HG03135 (cell line): ENCODE measurements around the gene CD274.
"Not testable (repeated sequence)": the region's sequence is repeated elsewhere in the genome, so short reads cannot be mapped to it uniquely, and the experiment has no call there.

Experiments
- ATAC-seq: cut with Tn5 transposase; IDR thresholded peaks from one replicate; pipeline ENCODE4 v1.9.1; 2021; ENCODE audit warnings: mild to moderate bottlenecking, moderate library complexity; ENCODE audit not compliant: unreplicated experiment

CD274 gene

DNA sequence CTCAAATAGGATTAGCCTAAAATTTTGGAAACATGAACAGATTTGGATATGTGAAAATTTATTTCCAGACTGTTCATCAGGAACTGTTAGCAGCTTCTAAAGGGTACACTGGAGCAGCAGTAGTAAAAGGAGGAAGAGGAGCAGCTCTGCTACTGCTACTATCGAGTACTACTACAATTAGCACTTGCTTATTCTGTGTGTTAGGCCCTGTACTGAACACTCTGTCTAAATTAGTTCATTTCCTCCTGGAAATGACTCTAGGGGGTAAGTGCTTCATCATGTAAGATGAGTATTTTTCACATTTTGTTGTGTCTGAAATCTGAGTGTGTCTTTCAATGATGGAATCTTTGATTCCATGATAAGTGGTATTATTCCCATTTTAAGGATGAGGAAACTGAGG lies 9.8 kb downstream of the CD274 start:
- no peak for ATAC-seq

DNA sequence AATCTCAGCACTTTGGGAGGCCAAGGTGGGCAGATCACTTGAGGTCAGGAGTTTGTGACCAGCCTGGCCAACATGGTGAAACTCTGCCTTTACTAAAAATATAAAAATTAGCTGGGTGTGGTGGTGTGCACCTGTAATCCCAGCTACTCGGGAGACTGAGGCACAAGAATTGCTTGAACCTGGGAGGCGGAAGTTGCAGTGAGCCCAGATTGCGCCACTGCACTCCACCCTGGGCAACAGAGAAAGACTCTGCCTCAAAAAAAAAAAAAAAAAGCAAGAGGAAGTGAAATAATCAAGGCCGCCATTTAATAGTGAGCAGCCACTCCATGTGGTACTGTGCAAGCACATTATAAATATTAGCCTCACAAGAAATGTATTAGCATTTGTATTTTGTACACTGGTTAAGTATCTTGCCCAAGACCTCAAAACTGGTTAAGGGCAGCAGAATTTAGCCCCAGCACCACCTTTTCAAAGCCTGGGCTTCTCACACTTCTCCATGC lies 14.5 kb downstream of the CD274 start:
- ATAC-seq, result not testable (repeated sequence)

DNA sequence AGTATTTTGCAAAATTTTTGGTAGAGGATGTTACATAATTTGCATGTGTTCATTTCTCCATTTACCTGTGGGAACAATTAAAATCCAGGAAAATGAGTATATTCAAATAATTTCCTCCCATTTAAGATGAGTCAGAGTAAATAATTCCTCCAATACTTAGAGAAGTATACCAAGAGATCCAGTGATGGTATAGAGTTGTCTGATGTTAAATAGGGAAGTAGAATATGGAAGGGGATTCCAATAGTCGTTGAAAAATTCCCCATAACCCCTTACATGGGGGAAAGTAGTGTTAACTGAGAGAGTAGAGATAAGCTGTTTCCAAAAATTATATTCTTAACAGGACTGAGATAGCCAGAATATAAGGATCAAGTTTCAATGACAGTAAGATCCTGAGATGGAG lies 15.7 kb downstream of the CD274 start:
- ATAC-seq, result no peak

DNA sequence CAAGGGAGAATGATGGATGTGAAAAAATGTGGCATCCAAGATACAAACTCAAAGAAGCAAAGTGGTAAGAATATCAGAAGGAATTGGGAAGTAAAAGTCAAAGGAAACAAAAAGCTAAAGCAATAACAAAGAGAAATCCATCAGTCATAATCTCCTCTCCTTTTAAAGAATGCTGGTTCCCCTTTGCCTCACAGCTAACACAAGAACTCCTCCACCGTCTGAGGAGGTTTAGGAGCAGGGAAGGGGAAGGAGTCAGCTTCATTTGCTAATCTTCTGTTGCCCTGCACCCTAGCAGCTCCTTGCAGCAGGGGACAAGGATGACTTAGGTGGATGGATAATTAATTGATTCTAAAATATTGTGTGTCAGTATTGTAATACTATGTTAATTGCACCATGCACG lies 16.4 kb downstream of the CD274 start:
- ATAC-seq, result no peak

DNA sequence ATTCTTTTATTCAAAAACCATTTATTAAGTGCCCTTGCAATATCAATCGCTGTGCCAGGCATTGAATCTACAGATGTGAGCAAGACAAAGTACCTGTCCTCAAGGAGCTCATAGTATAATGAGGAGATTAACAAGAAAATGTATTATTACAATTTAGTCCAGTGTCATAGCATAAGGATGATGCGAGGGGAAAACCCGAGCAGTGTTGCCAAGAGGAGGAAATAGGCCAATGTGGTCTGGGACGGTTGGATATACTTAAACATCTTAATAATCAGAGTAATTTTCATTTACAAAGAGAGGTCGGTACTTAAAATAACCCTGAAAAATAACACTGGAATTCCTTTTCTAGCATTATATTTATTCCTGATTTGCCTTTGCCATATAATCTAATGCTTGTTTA lies 18.5 kb downstream of the CD274 start:
- no peak for ATAC-seq

DNA sequence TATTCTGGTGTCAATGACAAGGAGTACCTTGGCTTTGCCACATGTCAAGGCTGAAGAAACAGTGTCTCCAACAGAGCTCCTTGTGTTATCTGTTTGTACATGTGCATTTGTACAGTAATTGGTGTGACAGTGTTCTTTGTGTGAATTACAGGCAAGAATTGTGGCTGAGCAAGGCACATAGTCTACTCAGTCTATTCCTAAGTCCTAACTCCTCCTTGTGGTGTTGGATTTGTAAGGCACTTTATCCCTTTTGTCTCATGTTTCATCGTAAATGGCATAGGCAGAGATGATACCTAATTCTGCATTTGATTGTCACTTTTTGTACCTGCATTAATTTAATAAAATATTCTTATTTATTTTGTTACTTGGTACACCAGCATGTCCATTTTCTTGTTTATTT lies 19.8 kb downstream of the CD274 start:
- no peak for ATAC-seq

DNA sequence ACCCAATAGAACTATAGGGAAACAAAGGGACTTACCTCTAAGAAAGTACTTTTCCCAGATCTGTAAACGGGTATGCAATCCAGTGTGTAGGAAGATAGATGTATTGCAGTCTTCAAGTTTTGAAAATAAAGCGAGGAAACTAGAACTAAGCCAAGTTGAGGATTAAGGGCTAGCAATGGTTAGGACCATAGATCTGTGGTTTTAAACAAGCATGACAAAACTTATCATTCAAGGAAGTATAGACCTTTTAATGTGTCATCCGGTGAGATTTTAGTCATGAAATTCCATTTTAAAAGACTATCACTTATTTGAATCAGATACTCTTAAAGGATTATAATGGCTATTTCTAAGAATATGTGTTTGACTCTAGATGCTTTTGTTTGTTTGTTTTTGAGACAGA lies 20.5 kb downstream of the CD274 start:
- ATAC-seq, result no peak

DNA sequence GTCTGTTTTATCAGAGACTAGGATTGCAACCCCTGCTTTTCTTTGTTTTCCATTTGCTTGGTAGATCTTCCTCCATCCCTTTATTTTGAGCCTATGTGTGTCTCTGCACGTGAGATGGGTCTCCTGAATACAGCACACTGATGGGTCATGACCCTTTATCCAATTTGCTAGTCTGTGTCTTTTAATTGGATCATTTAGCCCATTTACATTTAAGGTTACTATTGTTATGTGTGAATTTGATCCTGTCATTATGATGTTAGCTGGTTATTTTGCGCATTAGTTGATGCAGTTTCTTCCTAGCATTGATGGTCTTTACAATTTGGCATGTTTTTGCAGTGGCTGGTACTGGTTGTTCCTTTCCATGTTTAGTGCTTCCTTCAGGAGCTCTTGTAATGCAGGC lies 25.3 kb downstream of the CD274 start:
- not testable (repeated sequence) for ATAC-seq

DNA sequence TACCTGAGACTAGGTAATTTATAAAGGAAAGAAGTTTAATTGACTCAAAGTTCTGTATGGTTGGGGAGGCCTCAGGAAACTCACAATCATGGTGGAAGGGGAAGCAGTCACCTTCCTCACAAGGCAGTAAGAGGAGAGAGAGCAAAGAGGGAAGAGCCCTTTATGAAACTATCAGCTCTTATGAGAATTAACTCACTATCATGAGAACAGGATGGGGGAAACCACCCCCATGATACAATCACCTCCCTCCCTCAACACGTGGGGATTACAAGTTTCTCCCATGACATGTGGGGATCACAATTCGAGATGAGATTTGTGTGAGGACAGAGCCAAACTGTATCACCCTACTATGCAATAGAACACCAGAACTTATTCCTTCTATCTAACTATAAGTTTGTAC lies 27.9 kb downstream of the CD274 start:
- no peak for ATAC-seq

DNA sequence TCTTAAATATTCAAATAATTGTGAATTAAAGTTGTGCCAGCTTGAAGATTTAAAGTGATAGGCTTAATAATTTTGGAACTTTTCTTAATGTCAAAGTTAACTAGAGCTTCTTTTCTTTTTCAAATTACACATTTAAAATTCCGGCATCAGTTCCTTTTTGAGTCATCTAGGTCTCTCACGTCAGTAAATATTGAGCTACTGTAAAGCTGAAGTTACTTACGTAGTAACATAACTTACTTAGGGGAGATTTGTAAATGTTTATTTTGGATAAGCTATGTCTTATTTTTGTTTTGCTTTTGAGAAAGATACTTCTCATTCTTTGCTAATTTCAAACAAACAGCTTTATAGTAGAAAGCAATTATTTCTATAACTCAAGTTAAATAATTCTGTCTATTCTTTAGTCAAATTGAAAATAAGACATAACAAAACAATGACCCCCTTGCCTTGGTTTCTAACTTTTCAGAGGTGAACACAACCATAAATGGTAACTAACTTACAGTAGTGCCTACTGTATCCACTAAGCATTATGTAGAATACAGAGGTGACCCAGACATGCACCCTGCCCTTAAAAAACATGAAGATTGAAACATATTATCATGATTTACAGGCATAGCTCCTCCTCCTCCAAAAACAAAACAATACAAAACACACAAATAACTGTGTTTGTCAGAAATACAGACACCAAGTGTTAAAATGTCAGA lies 29.8 kb downstream of the CD274 start:
- no peak for ATAC-seq

DNA sequence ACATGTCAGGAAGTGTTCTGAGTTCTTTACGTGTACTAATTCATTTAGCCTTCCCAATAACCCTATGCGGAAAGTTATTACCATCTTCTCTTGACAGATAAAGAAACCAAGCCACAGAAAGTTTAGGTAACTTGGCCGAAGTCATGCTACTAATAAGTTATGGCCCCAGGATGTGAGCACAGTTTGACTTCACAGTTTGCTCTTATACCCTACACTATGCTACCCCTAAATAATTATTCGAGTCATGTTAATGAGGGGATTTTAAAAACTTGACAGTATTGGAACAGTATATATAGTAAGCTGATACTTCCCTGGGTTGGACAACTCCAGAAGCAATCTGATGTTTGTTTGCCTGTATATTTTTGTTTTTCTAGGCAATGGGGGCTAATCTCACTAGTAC lies 30.6 kb downstream of the CD274 start:
- no peak for ATAC-seq

DNA sequence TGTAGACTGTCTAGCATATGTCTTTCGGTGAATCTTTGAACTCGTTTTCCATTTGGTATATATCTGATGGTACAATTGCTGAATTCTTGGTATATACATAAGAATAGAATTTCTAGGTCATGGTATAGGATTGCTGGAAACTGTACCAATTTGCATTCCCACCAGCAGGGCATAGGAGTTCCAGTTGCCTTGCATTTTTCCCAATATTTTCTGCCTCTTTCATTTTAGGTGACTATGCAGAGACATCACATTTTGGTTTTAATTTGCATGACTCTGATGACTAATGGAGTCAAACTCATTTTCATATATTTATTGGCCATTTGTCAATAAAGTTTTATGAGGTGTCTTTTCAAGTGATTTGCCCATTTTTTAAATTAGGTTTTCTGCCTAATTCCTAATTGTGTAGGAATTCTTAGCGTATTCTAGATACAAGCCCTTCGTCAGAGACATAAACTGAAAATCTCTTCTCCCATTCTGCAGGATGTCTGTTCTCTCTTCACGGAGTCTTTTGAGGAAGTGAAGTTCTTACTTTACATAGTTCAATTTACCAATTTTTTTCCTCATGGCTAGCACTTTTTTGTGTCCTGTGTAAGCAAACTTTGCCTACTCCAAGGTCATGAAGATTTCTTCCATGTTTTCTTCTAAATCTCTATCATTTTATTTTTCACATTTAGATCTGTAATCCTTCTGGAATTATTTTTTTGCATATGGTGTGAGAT lies 31.1 kb downstream of the CD274 start:
- ATAC-seq, result no peak

DNA sequence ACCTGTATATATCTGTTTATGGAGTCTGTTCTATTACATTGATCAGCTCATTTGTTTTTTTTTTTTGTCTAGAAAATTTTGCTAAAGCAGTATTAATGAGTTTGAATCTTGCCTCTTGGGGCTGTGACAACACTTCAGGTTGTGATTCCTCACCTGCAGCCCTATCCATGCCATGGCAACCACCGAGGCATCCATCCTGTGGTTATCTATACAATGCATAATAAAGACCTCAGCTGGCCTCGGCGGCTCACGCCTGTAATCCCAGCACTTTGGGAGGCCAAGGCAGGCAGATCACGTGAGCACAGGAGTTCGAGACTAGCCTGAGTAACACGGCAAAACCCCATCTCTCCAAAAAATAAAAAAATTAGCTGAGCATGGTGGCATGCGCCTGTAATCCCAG lies 31.9 kb downstream of the CD274 start:
- no peak for ATAC-seq

DNA sequence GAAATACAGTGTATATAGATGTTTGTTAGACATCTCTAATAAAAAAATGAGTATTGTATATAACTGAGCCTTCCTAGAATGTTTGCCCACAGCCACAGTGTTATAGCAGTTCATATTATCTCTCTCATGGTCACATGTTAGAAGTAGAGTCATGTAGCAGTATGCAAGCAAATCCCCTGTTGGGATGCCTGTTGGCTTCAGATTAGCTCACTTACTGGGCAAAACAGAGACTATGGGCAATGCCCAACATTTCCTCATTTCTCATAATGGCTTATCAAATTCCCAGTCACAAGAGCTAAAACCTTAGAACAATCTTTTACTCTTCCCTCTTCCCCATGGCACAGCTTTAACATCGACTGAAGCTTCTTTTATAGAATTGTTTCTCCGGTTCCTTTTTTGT lies 33.0 kb downstream of the CD274 start:
- ATAC-seq, result no peak

DNA sequence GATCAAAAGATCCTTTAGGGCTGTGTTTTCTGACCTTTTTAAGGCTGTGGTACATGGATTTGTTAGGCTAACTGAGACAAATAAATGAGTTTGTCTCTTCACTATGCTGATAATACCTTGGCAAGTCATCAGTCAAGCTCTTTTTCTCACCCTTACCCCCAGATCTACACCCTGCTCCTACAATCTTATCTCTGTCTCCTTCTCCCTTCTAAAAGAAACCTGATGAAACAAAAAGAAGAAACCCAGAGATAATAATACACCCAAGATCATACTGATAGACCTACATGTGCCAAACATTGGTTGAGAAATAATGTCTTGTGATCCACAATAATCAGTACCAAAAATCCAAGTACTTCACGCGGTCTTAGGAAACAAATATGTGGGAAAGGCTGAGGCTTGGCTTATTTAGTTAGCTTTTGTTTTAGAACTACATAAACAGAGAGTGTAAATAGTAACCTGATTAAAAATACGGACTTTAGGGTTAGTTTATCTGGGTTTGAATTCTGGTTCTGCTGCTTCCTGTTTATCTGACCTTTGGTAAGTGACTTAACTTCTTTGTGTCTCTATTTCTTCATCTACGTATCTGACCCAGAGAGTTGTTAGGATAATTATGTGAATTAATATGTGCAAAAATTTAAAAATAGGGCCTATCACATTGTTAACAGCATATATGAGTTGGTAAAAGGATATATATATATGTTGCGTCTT lies 35.2 kb downstream of the CD274 start:
- no peak for ATAC-seq

DNA sequence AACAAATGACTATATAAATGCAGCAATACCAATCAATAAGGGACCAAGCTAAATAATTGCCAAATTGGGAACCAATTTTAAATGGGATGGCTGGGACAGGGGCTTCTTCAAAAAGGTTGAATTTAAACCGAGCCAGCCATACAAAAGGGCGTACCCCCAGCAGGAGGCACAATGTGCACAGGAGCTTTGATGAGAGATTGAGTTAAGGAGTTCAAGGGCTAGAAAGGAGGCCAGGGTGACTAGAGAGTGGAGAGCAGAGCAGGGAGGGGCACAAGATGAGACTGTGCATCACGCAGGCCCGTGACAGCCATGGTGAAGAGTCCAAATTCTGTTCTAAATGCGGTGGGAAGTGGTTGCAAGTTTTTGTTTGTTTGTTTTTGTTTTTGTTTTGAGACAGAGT lies 36.6 kb downstream of the CD274 start:
- ATAC-seq, result no peak

DNA sequence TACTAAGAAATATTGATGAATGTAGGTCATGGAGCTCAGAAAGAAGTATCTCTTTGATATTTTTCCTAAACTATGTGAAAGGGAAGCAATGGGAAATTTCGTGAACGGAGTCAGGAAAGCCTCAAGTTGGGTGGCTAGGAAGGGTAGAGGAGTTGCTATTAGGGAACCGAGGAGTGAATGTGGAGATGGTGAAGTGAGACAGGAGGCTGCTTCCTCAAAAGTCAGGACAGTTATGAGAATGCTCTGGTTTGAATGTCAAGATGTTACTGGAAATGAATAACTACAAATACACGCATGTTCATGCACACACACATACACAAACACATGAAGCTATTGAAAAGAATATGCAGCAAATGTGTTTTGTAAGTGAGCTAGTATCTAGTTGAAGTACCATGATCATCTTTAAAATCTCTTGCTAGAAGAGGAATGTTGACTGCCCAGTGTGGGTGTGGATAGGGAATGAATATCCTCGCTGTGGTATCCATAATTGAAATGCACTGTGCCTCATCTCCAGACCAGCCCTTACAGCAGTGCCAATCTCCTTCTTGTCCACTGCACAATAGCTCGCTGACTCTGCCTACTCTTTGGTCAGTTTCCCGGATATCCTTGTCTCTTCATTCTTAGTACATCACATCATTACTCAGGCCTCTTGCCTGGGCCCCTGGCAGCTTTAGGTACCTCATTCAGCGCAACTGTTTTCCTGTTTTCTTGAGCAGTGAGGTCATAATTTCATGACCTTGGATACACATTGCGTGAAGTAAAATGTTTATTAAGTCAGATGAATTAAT lies 38.1 kb downstream of the CD274 start:
- no peak for ATAC-seq

DNA sequence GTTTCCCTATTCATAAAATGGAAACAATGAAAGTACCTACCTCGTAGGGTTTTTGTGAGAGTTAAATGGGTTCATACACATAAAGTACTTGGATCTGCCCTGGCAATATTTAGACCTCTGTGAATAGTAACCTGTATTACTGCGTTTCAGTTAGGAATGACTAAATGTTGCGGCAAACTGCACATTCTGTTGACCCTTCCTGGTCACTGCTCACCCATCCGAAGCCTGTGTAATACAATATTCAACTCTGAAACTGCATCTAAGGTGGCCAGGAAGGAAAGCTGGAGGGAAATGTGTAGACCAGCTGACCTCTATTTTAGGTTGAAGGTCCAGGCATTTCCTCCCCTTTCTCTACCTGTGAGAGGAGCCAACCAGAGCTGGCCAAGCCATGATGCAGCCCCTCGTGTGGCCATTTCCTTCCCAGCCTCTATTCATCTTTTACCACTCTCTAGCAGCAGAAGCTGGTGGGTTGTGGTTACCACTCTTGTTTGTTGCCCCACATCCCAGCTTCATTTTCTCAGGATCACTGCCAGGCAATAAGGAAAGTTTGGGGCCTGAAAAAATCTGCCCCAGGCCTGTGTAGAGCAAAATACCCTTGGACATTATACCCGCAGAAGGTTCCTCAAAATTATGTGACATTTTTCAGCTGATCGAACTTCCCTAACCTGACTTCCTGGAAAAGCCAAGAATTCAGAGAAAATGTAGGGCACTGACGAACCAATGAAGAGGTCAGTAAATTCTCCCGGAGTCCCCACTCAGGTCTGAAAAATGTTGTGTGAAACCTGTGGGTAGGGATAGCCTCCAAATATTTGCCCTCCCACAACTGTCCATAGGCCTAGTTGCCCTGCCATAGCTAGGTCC lies 39.5 kb downstream of the CD274 start:
- no peak for ATAC-seq

DNA sequence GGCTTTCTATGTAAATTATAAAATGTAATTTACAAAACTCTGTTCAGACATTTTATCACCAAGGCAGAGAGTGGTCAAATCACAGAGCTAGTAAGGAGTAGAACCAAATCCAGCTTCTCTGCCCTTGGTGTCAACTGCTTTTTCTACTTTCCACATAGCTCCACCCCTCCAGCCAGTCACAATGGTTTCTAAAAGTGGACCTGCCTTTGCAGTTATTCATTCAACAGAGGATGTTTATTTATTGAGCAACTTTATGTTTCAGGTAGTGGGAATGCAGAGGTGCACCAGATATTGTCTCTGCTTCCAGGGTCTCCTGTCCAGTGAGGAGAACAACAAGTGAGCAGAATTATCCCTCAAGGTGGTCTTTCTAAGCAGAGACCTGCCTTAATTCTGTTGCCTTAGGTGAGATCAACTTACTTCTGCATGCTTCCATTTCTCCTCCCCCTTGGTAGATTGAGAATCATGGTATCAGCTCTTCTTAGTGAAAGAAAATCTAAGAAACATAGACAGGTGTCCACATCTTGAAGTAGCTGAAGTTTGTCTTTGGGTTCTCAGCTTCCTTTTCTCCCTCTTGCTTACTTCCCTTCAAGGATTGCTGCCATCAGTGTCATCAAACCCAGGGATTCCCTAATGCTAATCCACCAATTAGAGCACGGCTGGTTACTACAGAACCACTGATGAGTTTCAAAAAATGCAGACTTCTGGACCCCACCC lies 42.8 kb downstream of the CD274 start:
- ATAC-seq, result no peak
